Uterus (tissue), 2 donors: ENCODE data around the gene DTX3.

Source experiments
- CTCF ChIP-seq, 4 experiments: fragments of 200-600 bp in 2 of 4; fragments of 450-650 bp in 2 of 4; sonication (generic) in 2 of 4; IDR thresholded peaks; one replicate each; pipeline ENCODE4 v1.5.1; 2016 to 2019; ENCODE audit warnings: antibody characterized with exemption in 4 of 4, mild to moderate bottlenecking in 2 of 4, moderate library complexity in 1 of 4
- POLR2A ChIP-seq, 2 donors: fragments of 450-650 bp; IDR thresholded peaks; one replicate each; pipeline ENCODE4 v1.6.1; 2016; ENCODE audit warnings: antibody characterized with exemption in 2 of 2, mild to moderate bottlenecking in 1 of 2, moderate library complexity in 1 of 2

- TF ChIP-seq CTCF (IDR thresholded peaks at IDR 0.05) (no peak), POLR2A (IDR thresholded peaks at IDR 0.05) (no peak)
Measured at GRCh38 chr12:57584050-57584449, 20.6 kb upstream of the DTX3 start.
